SK-N-SH treated with all-trans-retinoic acid at 6 μM for 48 hours (cell line): ENCODE data around the gene PSMD2.

Source experiments
- CREB5 ChIP-seq: fragments of 250-450 bp; sonication (Bioruptor Pico); IDR thresholded peaks from 2 replicates; pipeline ENCODE4 v1.5.1; 2020; ENCODE audit warnings: low read depth, mild to moderate bottlenecking, moderate library complexity
- CSDC2 ChIP-seq: fragments of 250-450 bp; sonication (Bioruptor Pico); IDR thresholded peaks from 2 replicates; pipeline ENCODE4 v1.5.0; 2020; ENCODE audit warnings: mild to moderate bottlenecking, moderate library complexity
- CSRNP3 ChIP-seq: fragments of 250-450 bp; sonication (Bioruptor Pico); IDR thresholded peaks from 2 replicates; pipeline ENCODE4 v1.5.1; 2021; ENCODE audit warnings: mild to moderate bottlenecking, moderate library complexity
- ESRRG ChIP-seq: fragments of 250-450 bp; sonication (Bioruptor Pico); IDR thresholded peaks from 2 replicates; pipeline ENCODE4 v1.6.1; 2021; ENCODE audit warnings: mild to moderate bottlenecking
- PATZ1 ChIP-seq: fragments of 250-450 bp; sonication (Bioruptor Pico); IDR thresholded peaks from 2 replicates; pipeline ENCODE4 v1.8.0; 2020; ENCODE audit warnings: mild to moderate bottlenecking, moderate library complexity, borderline replicate concordance
- PPARA ChIP-seq: fragments of 250-450 bp; sonication (Bioruptor Pico); IDR thresholded peaks from 2 replicates; pipeline ENCODE4 v1.5.0; 2020; ENCODE audit warnings: mild to moderate bottlenecking, borderline replicate concordance
- RARB ChIP-seq: fragments of 250-450 bp; sonication (Bioruptor Pico); IDR thresholded peaks from 2 replicates; pipeline ENCODE4 v1.8.0; 2021; ENCODE audit warnings: mild to moderate bottlenecking, moderate library complexity
- TSHZ2 ChIP-seq: fragments of 250-450 bp; sonication (Bioruptor Pico); IDR thresholded peaks from 2 replicates; pipeline ENCODE4 v1.5.0; 2020; ENCODE audit warnings: mild to moderate bottlenecking, moderate library complexity
- ZC3H10 ChIP-seq: fragments of 250-450 bp; sonication (Bioruptor Pico); IDR thresholded peaks from 2 replicates; pipeline ENCODE4 v1.5.1; 2021; ENCODE audit warnings: mild to moderate bottlenecking, moderate library complexity
- ZFP3 ChIP-seq: fragments of 250-450 bp; sonication (Bioruptor Pico); IDR thresholded peaks from 2 replicates; pipeline ENCODE4 v1.5.0; 2020; ENCODE audit warnings: mild to moderate bottlenecking, moderate library complexity
- ZFP30 ChIP-seq: fragments of 450-650 bp; formaldehyde crosslinking; IDR thresholded peaks from 2 replicates; pipeline ENCODE4 v1.5.0; 2022; ENCODE audit warnings: mild to moderate bottlenecking, moderate library complexity
- ZNF70 ChIP-seq: fragments of 450-650 bp; formaldehyde crosslinking; IDR thresholded peaks from 2 replicates; pipeline ENCODE4 v1.5.0; 2020; ENCODE audit warnings: mild to moderate bottlenecking, moderate library complexity

- TF ChIP-seq CSRNP3 (CRISPR knock-in tag) (no peak), ZFP3 (CRISPR knock-in tag) (no peak), TSHZ2 (no peak), CSDC2 (CRISPR knock-in tag) (no peak), ZC3H10 (CRISPR knock-in tag) (no peak), ZNF70 (CRISPR knock-in tag) (no peak), RARB (CRISPR knock-in tag) (no peak), ESRRG (CRISPR knock-in tag) (no peak), PATZ1 (no peak), CREB5 (no peak), PPARA (no peak), ZFP30 (CRISPR knock-in tag) (no peak)
Observed at GRCh38 chr3:184321666-184322065, 22.6 kb downstream of the PSMD2 start.
